GM10266 (cell line): Measurements from ENCODE around the gene FOXF1.

ENCODE experiments used
- DNase-seq: peaks from one replicate; pipeline ENCODE4 v3.0.0; 2012; ENCODE audit errors: extremely low spot score
- CTCF ChIP-seq: IDR thresholded peaks from 2 replicates; pipeline ENCODE4 v1.5.1; 2012; ENCODE audit warnings: mild to moderate bottlenecking, low read depth; ENCODE audit not compliant: control insufficient read depth, insufficient read depth; ENCODE audit errors: missing control alignments

FOXF1 gene

GRCh38 chr16:86495756-86496261 lies 14.5 kb upstream of the FOXF1 start:
- DNase-seq = no peak
- TF ChIP-seq CTCF = no peak

DNA sequence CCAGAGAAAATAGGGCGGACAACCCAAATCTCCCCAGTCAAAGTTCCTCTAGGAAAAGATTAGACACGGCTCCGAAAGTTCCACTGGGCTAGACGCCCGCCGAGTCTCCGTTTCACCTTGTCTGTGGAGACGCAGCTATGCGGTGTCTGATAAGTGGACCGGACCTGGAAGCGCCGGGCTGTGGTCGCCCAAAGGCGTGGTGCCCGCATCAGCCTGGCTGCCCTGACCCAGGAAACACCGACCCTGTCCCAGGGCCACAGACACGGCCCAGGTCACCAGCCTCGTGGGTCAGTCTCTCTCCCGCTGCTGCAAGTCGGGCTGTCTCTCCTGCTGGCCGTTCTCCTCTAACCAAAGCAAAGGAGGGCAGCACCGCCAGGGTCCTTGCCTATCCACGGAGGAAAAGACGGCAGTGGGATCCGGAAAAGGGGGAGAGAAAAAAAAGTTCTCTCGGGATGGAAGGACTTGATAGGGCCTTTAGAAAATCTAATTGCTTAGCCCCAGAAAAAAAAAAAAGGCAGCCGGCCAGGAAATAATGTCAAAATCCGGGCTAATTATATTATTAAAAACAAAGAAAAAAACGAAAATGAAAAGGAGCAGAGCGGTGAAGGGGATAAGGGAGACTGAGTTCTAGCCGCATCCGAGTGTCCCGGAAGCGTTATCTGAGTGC lies 13.9 kb upstream of the FOXF1 start:
- DNase-seq = no peak
- no peak for TF ChIP-seq CTCF

DNA sequence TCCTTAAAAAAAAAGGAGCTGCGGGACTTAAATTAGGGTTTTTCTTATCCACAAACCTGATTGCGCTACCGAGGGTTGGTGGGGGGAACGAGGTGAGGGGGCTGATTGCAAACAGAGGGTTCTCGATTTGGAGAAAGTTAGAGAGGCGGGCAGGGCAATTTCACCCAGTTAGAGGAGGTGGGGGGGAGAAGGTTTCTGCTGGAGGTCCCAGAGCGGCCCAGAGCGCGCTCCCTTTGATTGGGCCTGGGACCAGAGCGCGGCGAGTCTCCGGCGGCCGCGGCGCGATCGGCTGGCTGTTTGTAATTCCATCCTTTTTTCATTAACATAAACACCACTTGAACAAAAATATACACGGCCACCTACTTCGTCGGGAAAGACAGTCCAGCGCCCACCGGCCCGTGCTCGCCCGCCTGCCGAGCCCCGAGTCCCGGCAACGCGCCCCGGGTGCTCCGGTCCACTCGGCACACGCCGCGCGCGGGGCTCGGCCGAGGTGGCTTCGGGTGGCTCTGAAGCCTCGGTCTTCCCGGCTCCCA lies 13.3 kb upstream of the FOXF1 start:
- TF ChIP-seq CTCF = no peak
- no peak for DNase-seq

- TF ChIP-seq CTCF = no peak
- DNase-seq = peak; percentile 28
Measured at GRCh38 chr16:86497551-86498021, 12.7 kb upstream of the FOXF1 start.

DNA sequence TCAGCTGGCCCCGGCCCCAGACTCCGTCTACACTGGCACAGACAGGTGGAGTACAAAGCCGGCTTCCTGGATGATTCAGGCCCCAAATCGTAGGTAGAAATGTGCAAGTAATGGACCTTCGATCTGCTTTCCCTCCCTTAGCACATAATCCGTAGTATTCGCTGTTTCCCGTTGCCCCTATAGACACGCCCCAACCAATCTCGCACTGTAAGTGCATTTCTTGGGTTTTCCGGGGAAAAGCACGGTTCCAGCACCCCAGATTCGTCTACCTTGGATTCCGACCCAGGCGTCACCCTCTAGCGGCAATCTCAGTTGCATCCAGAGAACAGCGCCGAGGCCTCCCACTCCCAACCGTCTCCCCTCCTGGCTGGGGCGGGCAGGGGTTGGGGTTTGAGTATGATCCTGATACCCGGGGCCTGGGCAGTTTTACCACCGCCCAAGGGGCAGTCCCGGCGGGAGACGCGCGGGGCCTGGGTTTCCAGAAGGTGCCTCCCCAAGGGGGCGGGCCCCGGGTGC lies 12.1 kb upstream of the FOXF1 start:
- no peak for TF ChIP-seq CTCF
- DNase-seq = peak; percentile 49

DNA sequence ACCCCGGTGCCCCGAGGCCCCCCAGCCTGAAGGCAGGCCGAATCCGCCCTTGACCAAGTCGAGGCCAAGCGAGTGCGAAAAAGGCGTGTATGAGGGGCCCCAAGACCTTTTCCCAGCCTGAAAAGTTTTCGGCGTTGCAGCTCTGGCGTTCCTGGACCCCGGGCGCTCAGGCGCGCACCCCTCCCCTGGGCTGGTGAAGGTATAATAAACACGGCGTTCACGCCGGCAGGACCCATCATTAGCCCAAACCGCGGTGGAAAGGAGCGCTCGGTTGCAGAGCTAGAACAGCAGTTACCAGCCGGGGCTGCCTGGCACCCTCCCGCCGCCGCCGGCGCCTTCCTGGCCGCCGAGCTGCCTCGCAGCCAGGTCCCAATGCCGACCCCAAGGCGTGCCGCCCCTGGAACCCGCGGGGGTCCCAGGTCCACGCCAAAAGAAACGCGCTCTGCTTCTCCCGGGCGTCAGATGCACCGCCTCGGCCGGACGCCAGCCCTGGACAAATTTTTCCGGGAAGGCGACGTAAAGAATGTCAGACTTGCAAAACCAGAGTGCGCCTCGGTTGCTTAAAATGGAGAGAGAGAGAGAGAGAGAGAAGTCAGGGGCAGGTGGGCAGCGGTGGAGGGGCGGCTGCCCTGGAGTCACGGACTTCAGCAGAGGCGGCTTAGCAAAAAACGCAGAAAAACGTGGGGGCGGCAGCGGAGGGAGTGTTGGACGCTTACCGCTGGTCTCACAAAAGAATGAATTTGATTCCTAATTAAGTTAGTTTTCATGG lies 11.5 kb upstream of the FOXF1 start:
- no peak for TF ChIP-seq CTCF
- peak; percentile 44 for DNase-seq
